Karpas-422 (cell line): ENCODE measurements around the gene TAMALIN. TPM values are rescaled to one million over a fixed set of nuclear protein-coding genes. Genes with fewer than 3 reads are reported as not detected.

Source experiments
- DNase-seq: peaks from one replicate; pipeline ENCODE4 v3.0.0-alpha.2; 2015
- H2AFZ ChIP-seq: fragments of 200-600 bp; sonication (generic); 2 replicates; pipeline ENCODE4 v1.6.1; 2014; ENCODE audit warnings: antibody characterized with exemption, low read length, mixed read lengths
- H3K27ac ChIP-seq: fragments of 200-600 bp; sonication (generic); 2 replicates; pipeline ENCODE4 v1.5.1; 2014; ENCODE audit warnings: mild to moderate bottlenecking, low read length, moderate library complexity
- H3K27me3 ChIP-seq: fragments of 200-600 bp; sonication (generic); 2 replicates; pipeline ENCODE4 v1.6.1; 2014; ENCODE audit warnings: low read length, mixed read lengths
- H3K36me3 ChIP-seq: fragments of 200-600 bp; sonication (generic); 2 replicates; pipeline ENCODE4 v1.6.1; 2014; ENCODE audit warnings: low read length, mixed read lengths; ENCODE audit not compliant: insufficient read depth
- H3K4me1 ChIP-seq: fragments of 200-600 bp; sonication (generic); 2 replicates; pipeline ENCODE4 v1.6.1; 2014; ENCODE audit warnings: mild to moderate bottlenecking, low read length, mixed read lengths
- H3K4me2 ChIP-seq: fragments of 200-600 bp; sonication (generic); 2 replicates; pipeline ENCODE4 v1.6.1; 2014; ENCODE audit warnings: low read length, low read depth, mild to moderate bottlenecking; ENCODE audit not compliant: poor library complexity, severe bottlenecking
- H3K4me3 ChIP-seq: fragments of 200-600 bp; sonication (generic); 2 replicates; pipeline ENCODE4 v1.5.1; 2014; ENCODE audit warnings: mild to moderate bottlenecking, antibody characterized with exemption, low read length, mixed read lengths
- H3K79me2 ChIP-seq: fragments of 200-600 bp; sonication (generic); 2 replicates; pipeline ENCODE4 v1.6.1; 2014; ENCODE audit warnings: mild to moderate bottlenecking, low read length, mixed read lengths
- H3K9ac ChIP-seq: fragments of 200-600 bp; sonication (generic); 2 replicates; pipeline ENCODE4 v1.6.0; 2014; ENCODE audit warnings: low read length
- H3K9me2 ChIP-seq: fragments of 200-600 bp; sonication (generic), shearing (Covaris generic); replicated peaks from 2 replicates; pipeline ENCODE4 v1.6.0; 2014; ENCODE audit warnings: mild to moderate bottlenecking, low read length, moderate library complexity; ENCODE audit not compliant: insufficient read depth
- H3K9me3 ChIP-seq: fragments of 300-700, 200-600 bp; sonication (generic); 2 replicates; pipeline ENCODE4 v1.6.1; 2014; ENCODE audit warnings: low read length, mixed read lengths
- H4K20me1 ChIP-seq: fragments of 200-600 bp; sonication (generic); 2 replicates; pipeline ENCODE4 v1.6.1; 2014; ENCODE audit warnings: mild to moderate bottlenecking, antibody characterized with exemption, low read length, low read depth; ENCODE audit not compliant: insufficient read depth
- small RNA-seq: library from RNA; depleted of rRNA; stranded (forward); fragments of <200 nt; gene quantifications from one replicate; pipeline ENCODE3, GENCODE V24; 2014
- total RNA-seq: library from RNA; depleted of rRNA; stranded (reverse); fragments of >200 nt; shearing (Covaris generic); gene quantifications from 2 replicates; pipeline ENCODE4 v1.2.3, GENCODE V29; 2014; ENCODE audit warnings: low replicate concordance; rRNA removed

The TAMALIN gene
- total RNA-seq, 1 experiment from 2014 or later: not detected

- no peak overlapping the region for H3K9ac ChIP-seq
- H3K4me2 ChIP-seq: no peak overlapping the region
- H3K27ac ChIP-seq: no peak overlapping the region
Measured at GRCh38 chr12:52060498-52061177, 53.9 kb downstream of the TAMALIN start.

GRCh38 chr12:52061470-52062166, 54.9 kb downstream of the TAMALIN start:
- Histone ChIP-seq H4K20me1 (no peaks in the 10 kb centered on the region), H3K9me3 (no peaks in the 10 kb centered on the region), H3K4me1 (peaks cover 13% of the 10 kb centered on the region), H3K79me2 (no peaks in the 10 kb centered on the region), H3K27me3 (no peaks in the 10 kb centered on the region), H3K4me3 (no peak overlapping the region), H2AFZ (no peak overlapping the region), H3K4me2 (no peak overlapping the region), H3K9ac (no peak overlapping the region), H3K36me3 (no peaks in the 10 kb centered on the region), H3K27ac (no peak overlapping the region), H3K9me2 (no peaks in the 10 kb centered on the region)
- no peak for DNase-seq

More at GRCh38 chr12:52060498-52061177, 53.9 kb downstream of the TAMALIN start:
- Histone ChIP-seq H3K79me2 (no peaks in the 10 kb centered on the region), H3K9me3 (no peaks in the 10 kb centered on the region), H3K4me1 (peaks cover 13% of the 10 kb centered on the region), H2AFZ (no peak overlapping the region), H4K20me1 (no peaks in the 10 kb centered on the region), H3K27me3 (no peaks in the 10 kb centered on the region), H3K9me2 (no peaks in the 10 kb centered on the region), H3K4me3 (no peak overlapping the region), H3K36me3 (no peaks in the 10 kb centered on the region)
- no peak for DNase-seq

- Histone ChIP-seq H3K4me3 (no peak overlapping the region), H3K9me3 (no peaks in the 10 kb centered on the region), H2AFZ (no peak overlapping the region), H3K9ac (no peak overlapping the region), H3K9me2 (no peaks in the 10 kb centered on the region), H4K20me1 (no peaks in the 10 kb centered on the region), H3K79me2 (no peaks in the 10 kb centered on the region), H3K36me3 (no peaks in the 10 kb centered on the region), H3K27ac (no peak overlapping the region), H3K4me1 (peaks cover 13% of the 10 kb centered on the region), H3K27me3 (no peaks in the 10 kb centered on the region), H3K4me2 (no peak overlapping the region)
- no peak for DNase-seq
Measured at GRCh38 chr12:52062167-52063081, 55.7 kb downstream of the TAMALIN start.

DNA sequence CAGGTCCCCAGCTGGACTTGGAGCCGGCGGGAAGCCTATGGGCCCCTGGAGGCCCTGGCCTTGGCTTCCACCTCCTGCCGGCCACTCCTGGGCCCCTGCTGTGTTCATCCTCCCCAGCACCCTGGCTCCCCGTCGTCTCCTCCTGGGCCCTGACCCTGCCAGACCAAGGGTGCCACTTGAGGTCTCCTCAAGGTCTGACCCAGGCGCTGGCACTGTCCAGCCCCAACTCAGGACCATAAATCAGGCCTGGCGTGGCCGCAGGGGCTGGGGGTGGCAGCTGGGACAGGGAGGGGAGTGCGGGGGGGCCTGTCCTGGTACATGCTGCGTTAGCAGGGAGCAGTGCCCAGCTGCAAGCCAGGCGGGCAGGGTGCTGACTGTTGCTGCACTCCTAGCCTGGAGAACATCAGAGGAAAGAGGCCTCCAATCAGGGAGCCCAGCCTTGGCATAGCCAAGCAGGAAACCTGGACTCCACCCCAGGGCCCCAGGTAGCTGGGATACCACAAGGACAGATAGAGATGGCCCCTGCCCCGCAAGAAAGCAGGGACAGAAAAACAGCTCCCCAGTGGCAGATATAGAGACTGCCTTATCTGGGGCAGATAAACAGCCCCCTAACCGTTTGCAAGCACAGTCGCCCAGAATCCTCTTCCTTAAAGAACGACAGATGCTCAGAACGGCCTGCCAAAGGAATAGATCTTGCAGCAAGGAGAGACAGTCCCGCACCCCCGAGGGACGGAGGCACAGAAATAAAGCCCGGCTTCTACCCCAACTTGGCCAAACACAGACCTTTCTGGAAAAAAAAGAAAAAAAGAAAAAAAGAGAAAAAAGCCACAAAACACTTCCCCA, 56.6 kb downstream of the TAMALIN start:
- Histone ChIP-seq H3K9ac (no peak overlapping the region), H3K27ac (no peak overlapping the region), H2AFZ (no peak overlapping the region)

GRCh38 chr12:52063981-52064649, 57.4 kb downstream of the TAMALIN start:
- Histone ChIP-seq H3K9ac (no peak overlapping the region), H3K4me3 (no peak overlapping the region), H2AFZ (no peak overlapping the region), H3K36me3 (no peaks in the 10 kb centered on the region), H3K9me3 (no peaks in the 10 kb centered on the region), H3K4me1 (peaks cover 13% of the 10 kb centered on the region), H3K9me2 (no peaks in the 10 kb centered on the region), H3K79me2 (no peaks in the 10 kb centered on the region), H3K27me3 (no peaks in the 10 kb centered on the region), H4K20me1 (no peaks in the 10 kb centered on the region), H3K4me2 (no peak overlapping the region), H3K27ac (no peak overlapping the region)
- DNase-seq: no peak

More for the DNA sequence above, 56.6 kb downstream of the TAMALIN start:
- peaks cover 13% of the 10 kb centered on the region for H3K4me1 ChIP-seq
- H3K9me3 ChIP-seq: no peaks in the 10 kb centered on the region
- H4K20me1 ChIP-seq: no peaks in the 10 kb centered on the region
- H3K9me2 ChIP-seq: no peaks in the 10 kb centered on the region
- H3K27me3 ChIP-seq: no peaks in the 10 kb centered on the region
- H3K4me2 ChIP-seq: no peak overlapping the region
- no peak for DNase-seq
- H3K36me3 ChIP-seq: no peaks in the 10 kb centered on the region
- no peaks in the 10 kb centered on the region for H3K79me2 ChIP-seq
- no peak overlapping the region for H3K4me3 ChIP-seq

Small RNA genes within 50 kb of the gene (small RNA-seq; reads per million reads assigned to genes)
- gene RNU6-574P: not detected

Other genes starting within 250 kb of the TAMALIN start
- gene FIGNL2, start 158.2 kb upstream of the TAMALIN start, total RNA-seq: not detected in 2 replicates
- not detected in 2 replicates for gene ANKRD33, start 118.8 kb upstream of the TAMALIN start, total RNA-seq
- gene ACVRL1, start 99.4 kb upstream of the TAMALIN start, total RNA-seq: not detected in 2 replicates
- 2.4 and 3.9 TPM in 2 replicates for gene ACVR1B, start 55.2 kb upstream of the TAMALIN start, total RNA-seq
- gene NR4A1, start 44.5 kb downstream of the TAMALIN start, total RNA-seq: 11.7 and 26.9 TPM in 2 replicates
- gene ATG101, start 63.0 kb downstream of the TAMALIN start, total RNA-seq: 31.9 and 63.0 TPM in 2 replicates
- gene SMIM41, start 72.8 kb downstream of the TAMALIN start, total RNA-seq: 0.75 TPM in 1 of 2 replicates, not detected in the other
- not detected in 2 replicates for gene KRT80, start 185.1 kb downstream of the TAMALIN start, total RNA-seq
- gene KRT7, start 226.3 kb downstream of the TAMALIN start, total RNA-seq: not detected in 2 replicates